ENCODE data around the gene ANXA8.
"Not testable (repeated sequence)": the region's sequence is repeated elsewhere in the genome, so short reads cannot be mapped to it uniquely, and the experiment has no call there.

- not testable (repeated sequence) for TF ChIP-seq CTCF, POLR2A (IDR thresholded peaks at IDR 0.05)
Observed at GRCh38 chr10:47480133-47480532, 3.8 kb downstream of the ANXA8 start.

Measured in esophagus squamous epithelium (tissue), 4 donors.